Stimulated activated CD8-positive, alpha-beta memory T cell treated with anti-CD3 and anti-CD28 coated beads, Interleukin-2, amount 100 ng/mL, for 1 hour (primary cell): ENCODE data around the gene SLC66A1.

ENCODE experiments used
- DNase-seq, 2 donors: peaks; one replicate each; pipeline ENCODE4 v3.0.0-alpha.2; 2020; ENCODE audit warnings: low read depth in 2 of 2

SLC66A1 gene

DNA sequence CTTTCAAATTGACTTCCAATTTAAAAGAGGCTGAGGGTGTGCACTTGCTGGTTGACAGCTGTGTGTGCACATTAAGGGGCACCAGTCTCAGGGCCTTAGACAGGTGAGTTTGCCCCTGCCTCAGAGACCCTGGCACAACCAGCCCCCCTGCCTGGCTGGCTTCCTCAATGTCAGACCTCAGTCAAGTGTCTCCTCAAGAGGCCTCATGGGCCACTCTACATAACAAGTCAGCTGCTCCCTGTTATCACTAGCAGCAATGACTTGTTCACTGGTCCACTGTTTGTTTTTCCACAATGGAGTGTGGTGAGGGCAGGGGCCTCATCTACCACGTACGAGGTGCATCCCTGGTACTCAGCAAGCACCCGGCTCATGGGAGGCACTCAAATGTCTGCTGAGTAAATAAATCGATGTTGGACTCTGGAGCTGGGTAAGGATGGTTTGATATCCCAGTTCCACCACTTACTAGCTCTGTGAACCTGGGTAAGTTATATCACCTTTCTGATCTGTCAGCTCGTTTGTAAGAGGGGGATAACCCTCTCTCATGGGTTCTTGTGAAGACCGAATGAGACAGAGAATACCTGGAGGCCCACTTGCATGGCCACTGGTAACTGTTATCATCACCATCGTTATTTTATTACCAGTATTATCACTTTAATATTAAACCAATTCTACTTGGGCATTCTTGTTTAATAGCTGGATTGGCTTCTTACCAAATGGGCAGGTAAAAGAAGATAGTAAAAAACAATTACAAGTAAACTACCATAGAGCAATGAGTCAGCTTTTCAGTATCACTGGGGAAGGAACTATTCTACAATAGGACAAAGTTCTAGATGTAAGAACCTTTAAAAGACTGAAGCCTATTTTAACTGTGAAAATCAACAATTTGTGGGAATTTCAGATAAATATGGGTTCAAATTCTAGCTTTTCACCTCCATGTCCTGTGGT is 64.6 kb downstream of the SLC66A1 start:
- no peak for DNase-seq

DNA sequence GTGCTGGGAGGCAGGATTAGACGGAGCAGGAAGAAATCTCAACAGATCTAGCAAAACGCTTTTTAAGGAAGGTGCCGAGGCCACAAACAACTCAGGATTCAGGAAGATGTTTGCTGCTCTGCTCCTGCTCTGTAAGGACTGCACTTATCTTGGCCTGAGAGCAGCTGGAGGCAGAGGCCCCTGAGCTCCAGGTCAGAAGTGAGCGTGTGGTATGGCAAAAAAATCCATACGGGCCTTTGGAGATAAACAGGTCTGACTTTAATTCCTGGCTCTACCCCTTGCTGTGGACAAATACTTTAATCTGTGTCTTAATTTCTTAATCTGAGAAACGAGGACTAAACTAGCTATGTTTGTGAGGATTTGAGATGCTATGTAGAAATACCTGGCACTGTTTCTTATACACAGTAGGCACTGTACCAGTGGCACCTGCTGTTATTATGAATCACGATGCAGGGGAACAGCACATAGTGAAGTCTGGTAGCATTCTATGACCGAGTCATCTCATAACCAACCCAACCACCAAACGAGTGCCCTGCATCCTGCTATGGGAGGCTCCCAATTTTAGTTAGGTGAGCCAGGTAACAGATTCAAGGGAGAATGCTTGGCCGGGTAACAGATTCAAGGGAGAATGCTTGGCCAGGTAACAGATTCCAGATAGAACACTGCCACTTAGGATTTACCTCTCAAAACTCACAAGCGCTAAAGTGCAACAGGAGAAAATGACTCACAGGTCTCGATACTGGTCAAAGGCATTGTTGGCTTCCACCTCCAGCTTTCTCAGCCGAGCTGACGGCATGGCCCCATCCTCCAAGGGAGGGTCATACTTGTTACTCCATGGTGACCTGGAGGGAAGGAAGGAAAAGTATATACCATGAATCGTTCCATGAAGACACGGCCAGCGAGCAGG is 65.9 kb downstream of the SLC66A1 start:
- no peak for DNase-seq
